ENCODE measurements around the gene UGT2A1.

DNA sequence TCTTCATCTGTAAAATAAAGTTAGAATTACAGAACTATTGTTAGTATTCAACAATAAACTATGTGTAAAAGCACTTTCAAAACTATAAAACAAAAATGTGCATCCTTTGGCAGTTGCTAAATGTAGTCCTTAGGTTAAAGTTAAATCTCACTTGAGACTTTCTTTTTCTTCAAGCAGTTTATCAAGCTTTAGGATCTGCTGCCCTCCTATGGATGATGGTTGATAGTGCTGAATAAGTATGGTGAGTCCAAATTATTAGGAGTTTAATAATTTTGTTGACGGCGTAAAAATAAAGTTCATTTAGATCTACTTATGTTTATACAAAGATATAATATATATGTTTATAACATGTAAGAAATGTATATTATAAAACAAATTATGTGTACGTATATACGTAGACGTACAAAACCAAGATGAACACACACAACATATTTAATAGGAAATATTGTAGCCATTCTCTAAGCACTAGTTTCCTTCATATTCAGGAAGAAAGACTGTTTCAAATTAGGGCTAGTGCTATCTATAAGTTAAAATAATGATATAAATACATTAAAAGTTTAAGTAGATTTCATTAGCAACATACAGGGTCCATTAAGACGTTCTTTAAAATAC lies 35.9 kb downstream of the UGT2A1 start:
- TF ChIP-seq CTCF (IDR thresholded peaks at IDR 0.05) (peak in 2 of 6 experiments; percentile 25 to 28), POLR2A (IDR thresholded peaks at IDR 0.05) (no peak)
